Measurements from ENCODE around the gene NEAT1. TPM values are rescaled to one million over a fixed set of nuclear protein-coding genes. Genes with fewer than 3 reads are reported as not detected.
A peak's percentile ranks its signal among the peaks of the same experiment; 100 is the strongest.

NEAT1 gene
- total RNA-seq, 2 experiments from 2014 or later, result 221 to 223 TPM

GRCh38 chr11:65418681-65419459, 3.7 kb upstream of the NEAT1 start:
- Histone ChIP-seq H3K4me1 (ENCODE audit: insufficient read depth, low read length) (peaks cover 74% of the 10 kb centered on the region), H3K4me3 (ENCODE audit: low read length) (peak overlapping the region; percentile 86), H3K9me3 (ENCODE audit: control insufficient read depth in 1 of 2, insufficient read depth in 1 of 2, low read length in 2 of 2) (no peaks in the 10 kb centered on the region), H3K27me3 (ENCODE audit: control insufficient read depth in 1 of 2, insufficient read depth in 2 of 2, low read length in 2 of 2) (no peaks in the 10 kb centered on the region), H3K27ac (ENCODE audit: low read depth in 1 of 2, low read length in 2 of 2) (peak overlapping the region; percentile 99), H3K36me3 (ENCODE audit: insufficient read depth, low read length) (peaks cover 2% of the 10 kb centered on the region)
- H3K4me3 Mint-ChIP-seq, result peak overlapping the region; percentile 92
- H3K4me1 Mint-ChIP-seq (ENCODE audit: low read depth), result peaks cover 57% of the 10 kb centered on the region
- ChIA-PET POLR2A (interaction anchor here (1.0 to 20.7 kb wide), 14 partner anchors 8 to 440 kb away, joined by 3 to 3042 read pairs (median 10); partner anchors contain the start of genes FRMD8, MALAT1, SLC25A45 and ZNRD2), CTCF (interaction anchor here (0.7 to 7.2 kb wide), 6 partner anchors 11 to 121 kb away, joined by 3 to 82 read pairs (median 6); partner anchors contain the start of gene SLC25A45)
- peak in 12 of 14 experiments; percentile 56 to 94 (median 75) for DNase-seq
- TF ChIP-seq, protein P1, sequence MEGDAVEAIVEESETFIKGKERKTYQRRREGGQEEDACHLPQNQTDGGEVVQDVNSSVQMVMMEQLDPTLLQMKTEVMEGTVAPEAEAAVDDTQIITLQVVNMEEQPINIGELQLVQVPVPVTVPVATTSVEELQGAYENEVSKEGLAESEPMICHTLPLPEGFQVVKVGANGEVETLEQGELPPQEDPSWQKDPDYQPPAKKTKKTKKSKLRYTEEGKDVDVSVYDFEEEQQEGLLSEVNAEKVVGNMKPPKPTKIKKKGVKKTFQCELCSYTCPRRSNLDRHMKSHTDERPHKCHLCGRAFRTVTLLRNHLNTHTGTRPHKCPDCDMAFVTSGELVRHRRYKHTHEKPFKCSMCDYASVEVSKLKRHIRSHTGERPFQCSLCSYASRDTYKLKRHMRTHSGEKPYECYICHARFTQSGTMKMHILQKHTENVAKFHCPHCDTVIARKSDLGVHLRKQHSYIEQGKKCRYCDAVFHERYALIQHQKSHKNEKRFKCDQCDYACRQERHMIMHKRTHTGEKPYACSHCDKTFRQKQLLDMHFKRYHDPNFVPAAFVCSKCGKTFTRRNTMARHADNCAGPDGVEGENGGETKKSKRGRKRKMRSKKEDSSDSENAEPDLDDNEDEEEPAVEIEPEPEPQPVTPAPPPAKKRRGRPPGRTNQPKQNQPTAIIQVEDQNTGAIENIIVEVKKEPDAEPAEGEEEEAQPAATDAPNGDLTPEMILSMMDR (IDR thresholded peaks at IDR 0.05), result no peak
- H3K36me3 Mint-ChIP-seq (ENCODE audit: low read depth), result peaks cover 26% of the 10 kb centered on the region
- no peaks in the 10 kb centered on the region for H3K27me3 Mint-ChIP-seq
- peak overlapping the region; percentile 96 for H3K27ac Mint-ChIP-seq
- no peaks in the 10 kb centered on the region for H3K9me3 Mint-ChIP-seq
- intact Hi-C loops (cut with DNase I, micrococcal nuclease), result loop anchor here in 1 of 2 experiments (5.0 kb wide), 1 partner anchor 52 kb away; no protein-coding TSS in a partner anchor
- ATAC-seq (ENCODE audit: poor library complexity), result peak; percentile 2

GRCh38 chr11:65419460-65419771, 3.2 kb upstream of the NEAT1 start:
- peak overlapping the region; percentile 96 for H3K27ac Mint-ChIP-seq
- DNase-seq, result peak in 1 of 14 experiments; percentile 41
- ATAC-seq (ENCODE audit: poor library complexity), result no peak
- peak overlapping the region; percentile 99 for H3K27ac ChIP-seq (ENCODE audit: low read depth in 1 of 2, low read length in 2 of 2)
- intact Hi-C loops (cut with DNase I, micrococcal nuclease), result loop anchor here in 1 of 2 experiments (5.0 kb wide), 1 partner anchor 52 kb away; no protein-coding TSS in a partner anchor
- H3K36me3 Mint-ChIP-seq (ENCODE audit: low read depth), result peaks cover 32% of the 10 kb centered on the region
- ChIA-PET POLR2A (interaction anchor here (1.0 to 20.7 kb wide), 13 partner anchors 8 to 440 kb away, joined by 3 to 3042 read pairs (median 6); partner anchors contain the start of genes FRMD8, MALAT1, SCYL1 and SLC25A45), CTCF (interaction anchor here (0.7 to 7.2 kb wide), 7 partner anchors 13 to 121 kb away, joined by 3 to 82 read pairs (median 6); no protein-coding TSS in a partner anchor)
- TF ChIP-seq, protein P1 (IDR thresholded peaks at IDR 0.05), result no peak
- peak overlapping the region; percentile 86 for H3K4me3 ChIP-seq (ENCODE audit: low read length)
- H3K9me3 ChIP-seq (ENCODE audit: control insufficient read depth in 1 of 2, insufficient read depth in 1 of 2, low read length in 2 of 2), result no peaks in the 10 kb centered on the region
- H3K27me3 Mint-ChIP-seq, result no peaks in the 10 kb centered on the region
- no peaks in the 10 kb centered on the region for H3K9me3 Mint-ChIP-seq
- H3K4me1 Mint-ChIP-seq (ENCODE audit: low read depth), result peaks cover 61% of the 10 kb centered on the region
- H3K4me1 ChIP-seq (ENCODE audit: insufficient read depth, low read length), result peaks cover 74% of the 10 kb centered on the region
- peaks cover 5% of the 10 kb centered on the region for H3K36me3 ChIP-seq (ENCODE audit: insufficient read depth, low read length)
- H3K4me3 Mint-ChIP-seq, result peak overlapping the region; percentile 92
- no peaks in the 10 kb centered on the region for H3K27me3 ChIP-seq (ENCODE audit: control insufficient read depth in 1 of 2, insufficient read depth in 2 of 2, low read length in 2 of 2)

GRCh38 chr11:65419772-65420481, 2.7 kb upstream of the NEAT1 start:
- Mint-ChIP-seq H3K4me1 (ENCODE audit: low read depth) (peaks cover 63% of the 10 kb centered on the region), H3K4me3 (peak overlapping the region; percentile 92), H3K27me3 (no peaks in the 10 kb centered on the region), H3K36me3 (ENCODE audit: low read depth) (peaks cover 37% of the 10 kb centered on the region), H3K27ac (peak overlapping the region; percentile 96), H3K9me3 (no peaks in the 10 kb centered on the region)
- ChIA-PET CTCF (interaction anchor here (1.2 to 7.2 kb wide), 7 partner anchors 13 to 120 kb away, joined by 3 to 82 read pairs (median 6); no protein-coding TSS in a partner anchor), POLR2A (interaction anchor here (0.8 to 20.7 kb wide), 19 partner anchors 7 to 439 kb away, joined by 3 to 3042 read pairs (median 5); partner anchors contain the start of genes FRMD8, MALAT1, PCNX3 and RELA)
- Histone ChIP-seq H3K36me3 (ENCODE audit: insufficient read depth, low read length) (peaks cover 5% of the 10 kb centered on the region), H3K4me1 (ENCODE audit: insufficient read depth, low read length) (peaks cover 74% of the 10 kb centered on the region), H3K9me3 (ENCODE audit: control insufficient read depth in 1 of 2, insufficient read depth in 1 of 2, low read length in 2 of 2) (no peaks in the 10 kb centered on the region), H3K27me3 (ENCODE audit: control insufficient read depth in 1 of 2, insufficient read depth in 2 of 2, low read length in 2 of 2) (no peaks in the 10 kb centered on the region), H3K27ac (ENCODE audit: low read depth in 1 of 2, low read length in 2 of 2) (peak overlapping the region; percentile 99), H3K4me3 (ENCODE audit: low read length) (peak overlapping the region; percentile 86)
- intact Hi-C loops (cut with DNase I, micrococcal nuclease), result loop anchor here in 1 of 2 experiments (5.0 kb wide), 1 partner anchor 53 kb away; no protein-coding TSS in a partner anchor
- DNase-seq (peak in 13 of 14 experiments; percentile 39 to 91 (median 65)), ATAC-seq (ENCODE audit: poor library complexity) (no peak)
- TF ChIP-seq, protein P1 (IDR thresholded peaks at IDR 0.05), result no peak
